ENCODE measurements around the gene DBN1. TPM values are rescaled to one million over a fixed set of nuclear protein-coding genes. Genes with fewer than 3 reads are reported as not detected.

Gene DBN1
- polyA plus RNA-seq, 2 of the 4 experiments (the other 2 are of a cell fraction), result 47.7 to 107 TPM

- CTCF ChIA-PET, result interaction anchor here (0.6 to 18.1 kb wide), 8 partner anchors 12 to 743 kb away, joined by 3 to 354 read pairs (median 7); partner anchors contain the start of genes DBN1, PDLIM7 and PRR7
- no peak for DNase-seq (ENCODE audit: low read depth in 1 of 2, low spot score in 1 of 2)
- no peak overlapping the region for H3K4me3 ChIP-seq
- no peak for FAIRE-seq
- POLR2A ChIA-PET, result no interaction called here
- H3K9me3 ChIP-seq, result no peaks in the 10 kb centered on the region
- WGBS (ENCODE audit: missing lambda C conversion rate), result 93% methylated on average over 13 of the region's 15 CpGs
- peak overlapping the region in 1 of 2 experiments; percentile 95; a peak in 1 of 6 replicates for H3K27ac ChIP-seq
- H3K4me1 ChIP-seq, result peaks cover 46% of the 10 kb centered on the region
- TF ChIP-seq FOSL2 (IDR thresholded peaks at IDR 0.05) (no peak), FOSL2 (CRISPR knock-in tag; IDR thresholded peaks at IDR 0.05) (no peak), ELK1 (IDR thresholded peaks at IDR 0.05; ENCODE audit: low read depth, low read length) (no peak)
- H3K4me2 ChIP-seq, result no peak overlapping the region
- no peak for ATAC-seq
Observed at GRCh38 chr5:177490311-177490991, 17.0 kb upstream of the DBN1 start.

GRCh38 chr5:177489119-177489716 is 15.8 kb upstream of the DBN1 start:
- H3K4me2 ChIP-seq, result no peak overlapping the region
- ChIA-PET POLR2A (no interaction called here), CTCF (interaction anchor here (0.6 to 18.1 kb wide), 7 partner anchors 12 to 119 kb away, joined by 3 to 354 read pairs (median 11); partner anchors contain the start of genes DBN1, PDLIM7 and PRR7)
- DNase-seq (ENCODE audit: low read depth in 1 of 2, low spot score in 1 of 2) (peak in 1 of 2 experiments; percentile 41), ATAC-seq (peak in 1 of 2 experiments; percentile 16; a peak in 3 of 6 replicates), FAIRE-seq (no peak)
- TF ChIP-seq HEYL (CRISPR knock-in tag; IDR thresholded peaks at IDR 0.05) (no peak), NR3C1 (IDR thresholded peaks at IDR 0.05) (no peak), FOSL2 (IDR thresholded peaks at IDR 0.05) (no peak), FOSL2 (CRISPR knock-in tag; IDR thresholded peaks at IDR 0.05) (no peak), ZFP36 (IDR thresholded peaks at IDR 0.05; ENCODE audit: borderline replicate concordance, partially characterized antibody) (no peak), KDM1A (IDR thresholded peaks at IDR 0.05; ENCODE audit: low read depth) (no peak), SREBF2 (IDR thresholded peaks at IDR 0.05) (no peak), BHLHE40 (IDR thresholded peaks at IDR 0.05; ENCODE audit: low read depth, low read length) (no peak), JUNB (IDR thresholded peaks at IDR 0.05) (no peak), PHF8 (IDR thresholded peaks at IDR 0.05; ENCODE audit: borderline replicate concordance, low read depth) (no peak), JUN (IDR thresholded peaks at IDR 0.05) (no peak), HOXA7 (CRISPR knock-in tag; IDR thresholded peaks at IDR 0.05) (no peak), MAFK (IDR thresholded peaks at IDR 0.05; ENCODE audit: partially characterized antibody) (no peak), GATA3 (IDR thresholded peaks at IDR 0.05; ENCODE audit: borderline replicate concordance) (no peak), RARB (CRISPR knock-in tag; IDR thresholded peaks at IDR 0.05) (no peak), E2F6 (IDR thresholded peaks at IDR 0.05; ENCODE audit: borderline replicate concordance, low read depth) (no peak), SMC3 (IDR thresholded peaks at IDR 0.05) (no peak), PBX3 (IDR thresholded peaks at IDR 0.05) (no peak), CBX2 (IDR thresholded peaks at IDR 0.05; ENCODE audit: borderline replicate concordance, low read depth) (no peak)
- 89% methylated on average over 17 of the region's 26 CpGs for WGBS (ENCODE audit: missing lambda C conversion rate)
- H3K4me1 ChIP-seq, result peaks cover 34% of the 10 kb centered on the region
- peak overlapping the region in 1 of 2 experiments; percentile 11; a peak in 1 of 6 replicates for H3K27ac ChIP-seq
- no peak overlapping the region for H3K4me3 ChIP-seq
- H3K9me3 ChIP-seq, result no peaks in the 10 kb centered on the region

GRCh38 chr5:177487975-177488374 is 14.5 kb upstream of the DBN1 start:
- ChIA-PET POLR2A (no interaction called here), CTCF (interaction anchor here (0.8 to 18.1 kb wide), 7 partner anchors 10 to 118 kb away, joined by 3 to 354 read pairs (median 5); partner anchors contain the start of genes DBN1, PDLIM7 and PRR7)
- DNase-seq (ENCODE audit: low read depth in 1 of 2, low spot score in 1 of 2) (no peak), ATAC-seq (no peak), FAIRE-seq (no peak)
- H3K4me1 ChIP-seq, result peaks cover 21% of the 10 kb centered on the region
- no peak overlapping the region for H3K27ac ChIP-seq
- no peak overlapping the region for H3K4me3 ChIP-seq
- 91% methylated on average over 15 of the region's 15 CpGs for WGBS (ENCODE audit: missing lambda C conversion rate)
- TF ChIP-seq CHD2 (IDR thresholded peaks at IDR 0.05; ENCODE audit: low read length, partially characterized antibody) (no peak), RAD21 (conservative IDR thresholded peaks at IDR 0.05 in 1 of 2, IDR thresholded peaks at IDR 0.05 in 1 of 2) (peak in 1 of 2 experiments; percentile 40; a peak in 2 of 5 replicates)
- H3K4me2 ChIP-seq, result no peak overlapping the region
- H3K9me3 ChIP-seq, result no peaks in the 10 kb centered on the region

All from A549 (cell line).